Stimulated activated CD8-positive, alpha-beta memory T cell treated with anti-CD3 and anti-CD28 coated beads, Interleukin-15, amount 100 ng/mL, for 48 hours (primary cell): ENCODE data around the gene LIMS1.
"Not testable (repeated sequence)": the region's sequence is repeated elsewhere in the genome, so short reads cannot be mapped to it uniquely, and the experiment has no call there.

Experiments
- DNase-seq, 2 donors: peaks; one replicate each; pipeline ENCODE4 v3.0.0-alpha.2; 2020; ENCODE audit warnings: low read depth in 2 of 2

LIMS1 gene

DNA sequence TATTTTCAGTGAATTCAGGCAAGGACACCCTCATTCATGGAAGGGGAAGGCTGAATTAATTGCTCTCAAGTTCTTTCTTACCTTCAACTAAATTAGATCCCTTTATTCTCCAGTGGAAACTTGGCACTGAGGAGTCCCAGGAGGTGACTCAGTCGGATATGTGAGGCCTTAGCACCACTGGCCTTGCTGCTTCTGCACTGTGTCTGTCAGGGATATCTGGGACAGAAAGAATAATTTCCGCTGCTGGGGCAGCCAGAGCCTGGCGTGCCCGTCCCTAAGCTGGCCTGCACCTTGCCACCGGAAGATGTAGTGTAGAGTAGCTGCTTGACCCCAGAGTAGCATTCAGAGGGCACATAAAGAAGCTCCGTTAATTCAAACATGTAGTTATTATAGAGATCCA, 53.4 kb downstream of the LIMS1 start:
- no peak for DNase-seq

- no peak for DNase-seq
Measured at GRCh38 chr2:108588070-108588668, 53.9 kb downstream of the LIMS1 start.

GRCh38 chr2:108589372-108589771, 55.1 kb downstream of the LIMS1 start:
- no peak for DNase-seq

DNA sequence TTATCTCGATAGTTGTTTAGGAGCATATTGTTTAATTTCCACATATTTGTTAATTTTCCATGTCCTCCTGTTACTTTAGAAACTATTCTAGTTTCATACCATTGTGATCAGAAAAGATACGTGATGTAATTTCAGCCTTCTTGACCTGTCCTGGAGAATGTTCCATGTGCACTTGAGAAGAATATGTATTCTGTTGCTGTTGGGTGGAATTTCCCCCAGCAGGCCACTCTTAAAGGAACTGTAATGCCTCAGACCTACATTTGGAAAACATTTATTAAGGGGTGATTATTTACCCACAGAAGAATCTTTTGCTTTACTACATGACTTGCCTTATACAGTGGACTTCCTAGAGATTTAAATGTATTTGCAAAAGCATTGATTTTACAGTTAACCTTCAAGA, 55.5 kb downstream of the LIMS1 start:
- DNase-seq: no peak

GRCh38 chr2:108591163-108591562, 56.9 kb downstream of the LIMS1 start:
- peak in 1 of 2 donors; percentile 15 for DNase-seq

GRCh38 chr2:108593547-108594098, 59.4 kb downstream of the LIMS1 start:
- no peak for DNase-seq

DNA sequence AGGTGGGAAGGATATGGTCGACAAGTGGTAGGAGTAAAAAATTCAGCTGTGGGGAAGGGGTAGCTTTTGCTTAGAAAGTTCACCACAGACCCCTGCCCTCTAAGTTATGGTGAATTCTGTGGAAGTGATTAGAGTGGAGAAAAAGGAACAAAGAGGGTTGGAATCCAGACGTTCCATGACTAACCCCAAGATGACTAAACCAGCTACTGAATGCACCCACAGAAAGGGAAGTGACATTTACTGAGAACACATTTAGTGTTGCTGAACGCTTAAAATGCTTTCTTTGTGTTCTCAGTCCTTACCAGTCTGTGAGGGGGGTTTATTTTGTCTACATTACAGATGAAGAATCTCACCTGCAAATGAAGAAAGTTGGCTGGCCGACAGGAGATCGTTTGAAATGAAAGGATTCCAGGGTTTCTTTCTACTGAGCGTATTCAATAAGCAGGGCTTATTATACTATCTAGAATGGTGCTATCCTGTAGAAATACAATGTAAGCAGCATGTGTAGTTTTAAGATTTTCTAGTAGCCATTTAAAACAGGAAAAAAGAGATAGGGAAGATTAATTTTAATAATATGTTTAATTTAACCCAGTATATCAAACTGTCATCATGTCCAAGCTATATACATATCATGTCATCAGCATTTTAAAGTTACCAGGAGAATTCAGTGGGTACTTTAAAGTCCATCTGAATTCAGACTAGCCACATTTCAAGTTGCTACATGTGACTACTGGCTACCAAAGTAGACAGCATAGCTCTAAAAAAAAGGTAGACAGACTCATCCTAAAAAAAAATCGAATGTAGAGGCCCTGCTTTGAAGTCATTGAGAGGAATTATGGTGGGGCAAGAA, 60.1 kb downstream of the LIMS1 start:
- no peak for DNase-seq

- no peak for DNase-seq
Measured at GRCh38 chr2:108594982-108595464, 60.8 kb downstream of the LIMS1 start.

DNA sequence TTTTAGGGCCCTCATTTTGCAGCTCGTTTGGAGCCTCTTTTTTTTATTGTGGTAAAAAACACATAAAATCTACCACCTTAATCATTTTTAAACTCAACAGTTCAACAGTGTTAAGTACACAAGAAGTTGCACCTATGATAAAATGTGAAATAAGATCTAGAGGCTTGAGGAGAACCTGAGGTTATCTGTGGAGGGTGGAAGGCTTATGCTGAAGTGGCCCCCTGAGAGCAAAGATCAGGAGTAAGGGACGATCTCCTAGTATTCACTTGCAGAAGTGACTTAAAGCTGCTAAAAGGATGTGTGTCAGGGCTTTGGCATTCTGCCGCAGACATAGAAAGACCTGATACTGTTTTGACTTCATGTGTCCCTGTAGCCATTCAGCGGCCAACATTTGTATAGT, 61.5 kb downstream of the LIMS1 start:
- DNase-seq: not testable (repeated sequence)

- DNase-seq: not testable (repeated sequence)
Measured at GRCh38 chr2:108597105-108597744, 63.0 kb downstream of the LIMS1 start.

GRCh38 chr2:108601199-108601598, 66.9 kb downstream of the LIMS1 start:
- DNase-seq: not testable (repeated sequence)

GRCh38 chr2:108602422-108602821, 68.2 kb downstream of the LIMS1 start:
- DNase-seq: no peak

GRCh38 chr2:108604196-108604595, 69.9 kb downstream of the LIMS1 start:
- no peak for DNase-seq

DNA sequence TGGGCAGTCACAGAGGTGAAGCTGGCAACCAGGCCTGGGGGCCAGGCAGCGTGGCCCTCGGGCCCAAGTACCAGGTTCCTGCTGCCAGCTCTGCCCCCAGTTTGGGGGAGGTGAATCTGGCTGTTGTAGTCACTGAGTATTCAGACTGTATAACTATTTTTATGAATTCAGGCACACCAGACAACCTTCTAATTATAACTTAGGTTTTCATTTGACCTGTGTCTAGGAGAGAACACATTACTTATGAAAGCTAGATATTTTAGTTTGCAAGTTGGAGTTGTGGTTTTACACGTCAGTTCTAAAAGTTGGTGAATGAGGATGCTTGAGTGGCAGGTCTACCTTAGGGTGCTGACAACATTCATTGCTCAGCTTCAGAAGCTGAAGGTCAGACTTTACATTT, 71.7 kb downstream of the LIMS1 start:
- no peak for DNase-seq

DNA sequence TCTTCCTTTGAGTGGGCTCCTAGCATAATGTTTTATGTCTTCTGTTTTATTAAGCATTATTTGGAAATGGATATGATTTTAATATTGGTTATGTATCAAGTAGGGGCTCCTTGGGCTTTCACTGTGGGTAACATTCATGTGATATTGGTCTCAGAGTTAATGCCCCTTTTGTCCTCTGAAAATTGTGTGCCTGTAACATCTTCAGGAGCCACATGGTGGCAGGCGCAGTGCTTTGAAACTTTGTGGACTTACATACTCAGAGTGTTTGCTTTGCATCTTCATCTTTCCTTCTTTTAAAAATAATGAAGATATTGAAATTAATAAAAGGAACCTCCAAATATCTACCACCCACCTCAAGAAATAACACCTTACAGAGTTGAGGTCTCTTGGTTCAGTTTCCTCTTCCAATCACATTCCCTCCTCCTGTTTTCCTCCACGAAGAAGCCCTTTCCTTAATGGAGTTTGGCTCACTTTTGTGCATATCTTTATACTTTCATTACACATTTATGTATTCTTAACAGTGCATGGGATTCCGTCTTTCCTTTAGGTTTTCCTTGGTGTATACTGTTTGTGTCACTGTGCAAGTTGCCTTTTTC, 73.5 kb downstream of the LIMS1 start:
- DNase-seq: no peak

- no peak for DNase-seq
Measured at GRCh38 chr2:108611021-108611420, 76.8 kb downstream of the LIMS1 start.

GRCh38 chr2:108612153-108612513, 77.9 kb downstream of the LIMS1 start:
- DNase-seq: peak; percentile 34 to 37

- DNase-seq: peak; percentile 44 to 61
Measured at GRCh38 chr2:108612514-108613183, 78.4 kb downstream of the LIMS1 start.

GRCh38 chr2:108613261-108614042, 79.2 kb downstream of the LIMS1 start:
- no peak for DNase-seq

DNA sequence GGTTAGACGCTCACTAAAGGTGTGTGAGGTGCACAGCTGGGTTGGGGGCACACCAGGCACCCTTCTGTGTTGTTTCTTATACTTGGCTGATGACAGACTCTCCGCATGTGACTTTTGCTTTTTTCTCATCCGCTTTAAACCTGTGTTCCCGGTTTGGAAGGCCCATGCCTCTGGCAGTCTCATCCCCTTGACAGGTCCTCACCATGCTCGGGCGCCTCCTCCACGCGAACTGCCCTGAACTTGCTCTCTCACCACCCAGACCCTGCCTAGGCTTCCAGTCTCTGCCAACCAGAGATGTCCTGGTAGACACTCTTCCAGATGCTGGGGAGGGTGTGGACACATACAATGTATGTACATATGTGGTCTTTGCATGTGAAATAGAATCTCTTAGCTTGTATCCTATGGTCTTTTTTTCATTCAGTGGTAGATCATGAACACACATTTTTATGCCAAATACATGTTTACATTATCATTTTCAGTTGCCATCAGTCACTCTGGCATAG, 79.8 kb downstream of the LIMS1 start:
- no peak for DNase-seq
